SK-N-SH (cell line): ENCODE results near the gene HAUS3. TPM values are rescaled to one million over a fixed set of nuclear protein-coding genes. Genes with fewer than 3 reads are reported as not detected.

Source experiments
- CTCF ChIA-PET: fragments of 300-600, 350-600 bp; formaldehyde crosslinking; extraction: SDS; loops from one replicate; lab custom pipeline; 2021; lab: Yijun Ruan, JAX
- POLR2A ChIA-PET: fragments of 350-600 bp; sonication (Branson Sonifier 250); formaldehyde crosslinking; extraction: SDS; loops from one replicate; lab custom pipeline; 2020; ENCODE audit warnings: antibody characterized with exemption, inconsistent platforms; lab: Yijun Ruan, JAX
- DNase-seq: peaks from one replicate; pipeline ENCODE4 v3.0.0; 2012
- H2AFZ ChIP-seq: fragments of 200-600 bp; sonication (generic); 2 replicates; pipeline ENCODE4 v1.8.1; 2016; ENCODE audit warnings: antibody characterized with exemption, mild to moderate bottlenecking, low read depth
- H3F3A ChIP-seq: fragments of 200-600 bp; sonication (generic); replicated peaks from 2 replicates; pipeline ENCODE3; 2016; ENCODE audit warnings: antibody characterized with exemption, mild to moderate bottlenecking; ENCODE audit not compliant: insufficient read depth
- H3K27ac ChIP-seq, 2 experiments: fragments of 200-500 bp in 1 of 2; fragments of 200-600 bp in 1 of 2; sonication (Bioruptor generic) in 1 of 2; sonication (generic), shearing (Covaris generic) in 1 of 2; 2 replicates each; pipeline versions ENCODE4 v1.5.1 to v1.6.1; 2014 to 2016; ENCODE audit warnings: low read depth in 2 of 2, inconsistent platforms in 1 of 2, low read length in 1 of 2, mild to moderate bottlenecking in 1 of 2, mixed read lengths in 1 of 2
- H3K27me3 ChIP-seq: fragments of 200-600 bp; sonication (generic), shearing (Covaris generic); 2 replicates; pipeline ENCODE4 v1.6.1; 2016; ENCODE audit warnings: mixed run types; ENCODE audit not compliant: insufficient read depth
- H3K36me3 ChIP-seq, 2 experiments: fragments of 200-500 bp in 1 of 2; fragments of 200-600 bp in 1 of 2; sonication (Bioruptor generic) in 1 of 2; sonication (generic) in 1 of 2; replicated peaks in 1 of 2; 2 replicates each; pipeline versions ENCODE3 to v1.5.1; 2014 to 2016; ENCODE audit warnings: low read length in 1 of 2, mild to moderate bottlenecking in 1 of 2; ENCODE audit not compliant: insufficient read depth in 2 of 2, control insufficient read depth in 1 of 2
- H3K4me1 ChIP-seq, 2 experiments: fragments of 200-500 bp in 1 of 2; fragments of 200-600 bp in 1 of 2; sonication (Bioruptor generic) in 1 of 2; sonication (generic), shearing (Covaris generic) in 1 of 2; 2 replicates each; pipeline versions ENCODE4 v1.5.1 to v1.6.1; 2014 to 2016; ENCODE audit warnings: low read depth in 1 of 2, low read length in 1 of 2, mixed run types in 1 of 2; ENCODE audit not compliant: insufficient read depth in 2 of 2, control insufficient read depth in 1 of 2
- H3K4me2 ChIP-seq: fragments of 200-600 bp; sonication (generic), shearing (Covaris generic); 2 replicates; pipeline ENCODE4 v1.6.1; 2017; ENCODE audit warnings: mixed run types
- H3K4me3 ChIP-seq, 2 experiments: fragments of 200-500 bp in 1 of 2; fragments of 200-600 bp in 1 of 2; sonication (Bioruptor generic) in 1 of 2; sonication (generic), shearing (Covaris generic) in 1 of 2; 2 replicates each; pipeline versions ENCODE4 v1.5.1 to v1.8.1; 2014 to 2016; ENCODE audit warnings: low read depth in 2 of 2, inconsistent platforms in 1 of 2, low read length in 1 of 2, mild to moderate bottlenecking in 1 of 2, mixed read lengths in 1 of 2, moderate library complexity in 1 of 2
- H3K79me2 ChIP-seq: fragments of 200-600 bp; sonication (generic); 2 replicates; pipeline ENCODE4 v1.8.1; 2017; ENCODE audit warnings: mild to moderate bottlenecking; ENCODE audit not compliant: insufficient read depth
- H3K9ac ChIP-seq: fragments of 200-600 bp; sonication (generic); 2 replicates; pipeline ENCODE4 v1.6.1; 2017; ENCODE audit warnings: mixed run types
- H3K9me2 ChIP-seq: fragments of 200-600 bp; sonication (generic); 2 replicates; pipeline ENCODE4 v1.6.1; 2017; ENCODE audit warnings: mixed run types
- H3K9me3 ChIP-seq: fragments of 200-600 bp; sonication (generic); 2 replicates; pipeline ENCODE4 v1.6.1; 2017; ENCODE audit warnings: mixed run types, mild to moderate bottlenecking, moderate library complexity
- H4K20me1 ChIP-seq: fragments of 200-600 bp; sonication (generic); 2 replicates; pipeline ENCODE4 v1.6.1; 2017; ENCODE audit warnings: mild to moderate bottlenecking, mixed run types; ENCODE audit not compliant: insufficient read depth
- EZH2phosphoT487 ChIP-seq: fragments of 200-600 bp; sonication (generic); IDR thresholded peaks from 2 replicates; pipeline ENCODE4 v1.6.1; 2017; ENCODE audit warnings: low read depth, mixed run types, mild to moderate bottlenecking, antibody characterized with exemption, moderate library complexity, borderline replicate concordance
- FOSL2 ChIP-seq: IDR thresholded peaks from 2 replicates; pipeline ENCODE4 v1.4.0; 2012; ENCODE audit warnings: low read depth, mild to moderate bottlenecking, moderate library complexity, borderline replicate concordance
- FOXJ3 ChIP-seq: sonication (generic); formaldehyde crosslinking; IDR thresholded peaks from 2 replicates; pipeline ENCODE4 v1.5.1; 2020; ENCODE audit warnings: mild to moderate bottlenecking, missing genetic modification reagents
- FOXM1 ChIP-seq: IDR thresholded peaks from 2 replicates; pipeline ENCODE4 v1.4.0; 2012; ENCODE audit warnings: low read depth, mild to moderate bottlenecking
- GABPA ChIP-seq: IDR thresholded peaks from 2 replicates; pipeline ENCODE4 v1.4.0; 2012; ENCODE audit warnings: low read depth, mild to moderate bottlenecking
- GATA2 ChIP-seq: sonication (generic); formaldehyde crosslinking; IDR thresholded peaks from 2 replicates; pipeline ENCODE4 v1.5.0; 2020; ENCODE audit warnings: mild to moderate bottlenecking, missing genetic modification reagents
- JUND ChIP-seq: IDR thresholded peaks from 2 replicates; pipeline ENCODE4 v1.4.0; 2012
- NRF1 ChIP-seq: IDR thresholded peaks from 2 replicates; pipeline ENCODE4 v1.6.1; 2012; ENCODE audit warnings: low read depth, mild to moderate bottlenecking, low read length
- REST ChIP-seq: IDR thresholded peaks from 2 replicates; pipeline ENCODE4 v1.6.1; 2012; ENCODE audit warnings: mild to moderate bottlenecking, low read depth, low read length, moderate library complexity
- RFX5 ChIP-seq: IDR thresholded peaks from 2 replicates; pipeline ENCODE4 v1.6.1; 2012; ENCODE audit warnings: mild to moderate bottlenecking, improper control_type of control experiment, low read length
- RXRA ChIP-seq: IDR thresholded peaks from 2 replicates; pipeline ENCODE4 v1.4.0; 2012; ENCODE audit warnings: low read depth, mild to moderate bottlenecking, borderline replicate concordance
- SIN3A ChIP-seq: IDR thresholded peaks from 2 replicates; pipeline ENCODE4 v1.6.1; 2012; ENCODE audit warnings: low read depth, mild to moderate bottlenecking, low read length, moderate library complexity, borderline replicate concordance
- SMC3 ChIP-seq: IDR thresholded peaks from 2 replicates; pipeline ENCODE4 v1.6.1; 2012; ENCODE audit warnings: low read depth, low read length, improper control_type of control experiment
- TCF12 ChIP-seq: IDR thresholded peaks from 2 replicates; pipeline ENCODE4 v1.4.0; 2012
- TEAD4 ChIP-seq: IDR thresholded peaks from 2 replicates; pipeline ENCODE4 v1.4.0; 2012; ENCODE audit warnings: mild to moderate bottlenecking, borderline replicate concordance; ENCODE audit not compliant: insufficient read depth
- YY1 ChIP-seq: IDR thresholded peaks from 2 replicates; pipeline ENCODE4 v1.4.0; 2012; ENCODE audit warnings: low read depth, mild to moderate bottlenecking
- ZBTB33 ChIP-seq: IDR thresholded peaks from 2 replicates; pipeline ENCODE4 v1.4.0; 2012; ENCODE audit warnings: low read depth, borderline replicate concordance
- WGBS: methylation state at CpG from one replicate; pipeline ENCODE4 v1.1.6; 2017; ENCODE audit warnings: low lambda C conversion rate; 5-methylcytosine and 5-hydroxymethylcytosine counted together
- polyA plus RNA-seq, 3 experiments: library from polyadenylated mRNA; depleted of rRNA; stranded (reverse); fragments of >200 nt; gene quantifications; 2 replicates each; pipeline ENCODE4 v1.2.3, GENCODE V29; 2012

The HAUS3 gene
- polyA plus RNA-seq, 1 of the 3 experiments (the other 2 are of a cell fraction): 6.3 TPM

- H3K4me1 ChIP-seq: peaks cover 0 to 30% of the 10 kb centered on the region in 2 experiments; a peak in 1 of 4 replicates
- 90% methylated on average over 30 of the region's 30 CpGs for WGBS
- H2AFZ ChIP-seq: no peak overlapping the region
- H3F3A ChIP-seq: no peaks in the 10 kb centered on the region
- H3K27ac ChIP-seq: no peak overlapping the region
- POLR2A ChIA-PET: no interaction called here
- no peaks in the 10 kb centered on the region for H3K36me3 ChIP-seq
- no peak overlapping the region for H3K4me3 ChIP-seq
- no peak overlapping the region for H3K4me2 ChIP-seq
- CTCF ChIA-PET: no interaction called here
- H3K79me2 ChIP-seq: no peaks in the 10 kb centered on the region
- no peak overlapping the region for H3K9ac ChIP-seq
- DNase-seq: no peak
- no peaks in the 10 kb centered on the region for H3K9me3 ChIP-seq
- H4K20me1 ChIP-seq: no peaks in the 10 kb centered on the region
- no peaks in the 10 kb centered on the region for H3K27me3 ChIP-seq
- H3K9me2 ChIP-seq: no peaks in the 10 kb centered on the region
- no peak for TF ChIP-seq REST
- TF ChIP-seq, all 33 proteins: peak for 0
These were observed 34.8 kb upstream of the HAUS3 start for GRCh38 chr4:2276581-2277325.

GRCh38 chr4:2275546-2276251 is 33.8 kb upstream of the HAUS3 start:
- no peaks in the 10 kb centered on the region for H3F3A ChIP-seq
- H3K9me2 ChIP-seq: no peaks in the 10 kb centered on the region
- POLR2A ChIA-PET: no interaction called here
- no peak overlapping the region for H3K9ac ChIP-seq
- H3K79me2 ChIP-seq: no peaks in the 10 kb centered on the region
- CTCF ChIA-PET: no interaction called here
- no peaks in the 10 kb centered on the region for H3K36me3 ChIP-seq
- H3K4me2 ChIP-seq: no peak overlapping the region
- H4K20me1 ChIP-seq: no peaks in the 10 kb centered on the region
- H3K27me3 ChIP-seq: no peaks in the 10 kb centered on the region
- no peak overlapping the region for H2AFZ ChIP-seq
- H3K9me3 ChIP-seq: no peaks in the 10 kb centered on the region
- H3K4me3 ChIP-seq: no peak overlapping the region
- H3K4me1 ChIP-seq: peaks cover 0 to 23% of the 10 kb centered on the region in 2 experiments; a peak in 1 of 4 replicates
- no peak for DNase-seq
- TF ChIP-seq GATA2 (CRISPR knock-in tag): no peak
- no peak for TF ChIP-seq ZBTB33
- no peak for TF ChIP-seq REST
- no peak for TF ChIP-seq YY1
- no peak for TF ChIP-seq SMC3
- TF ChIP-seq FOXJ3 (CRISPR knock-in tag): no peak
- TF ChIP-seq NRF1: no peak
- TF ChIP-seq TEAD4: no peak
- TF ChIP-seq RFX5: no peak
- no peak for TF ChIP-seq RXRA
- no peak for TF ChIP-seq TCF12
- no peak for TF ChIP-seq JUND
- TF ChIP-seq FOXM1: no peak
- no peak for TF ChIP-seq SIN3A
- TF ChIP-seq GABPA: no peak
- TF ChIP-seq EZH2phosphoT487: no peak
- TF ChIP-seq FOSL2: no peak
- WGBS: 90% methylated on average over 39 of the region's 44 CpGs
- no peak overlapping the region for H3K27ac ChIP-seq
